ENCODE results near the gene RPL10A.
A peak's percentile ranks its signal among the peaks of the same experiment; 100 is the strongest.

Gene RPL10A

GRCh38 chr6:35468181-35468979 is at the start of gene RPL10A:
Gene RPL10A, plus strand, starts transcription at chr6:35468401. Its CDS starts 34 bp downstream, at chr6:35468435.
- TF ChIP-seq, protein P1, sequence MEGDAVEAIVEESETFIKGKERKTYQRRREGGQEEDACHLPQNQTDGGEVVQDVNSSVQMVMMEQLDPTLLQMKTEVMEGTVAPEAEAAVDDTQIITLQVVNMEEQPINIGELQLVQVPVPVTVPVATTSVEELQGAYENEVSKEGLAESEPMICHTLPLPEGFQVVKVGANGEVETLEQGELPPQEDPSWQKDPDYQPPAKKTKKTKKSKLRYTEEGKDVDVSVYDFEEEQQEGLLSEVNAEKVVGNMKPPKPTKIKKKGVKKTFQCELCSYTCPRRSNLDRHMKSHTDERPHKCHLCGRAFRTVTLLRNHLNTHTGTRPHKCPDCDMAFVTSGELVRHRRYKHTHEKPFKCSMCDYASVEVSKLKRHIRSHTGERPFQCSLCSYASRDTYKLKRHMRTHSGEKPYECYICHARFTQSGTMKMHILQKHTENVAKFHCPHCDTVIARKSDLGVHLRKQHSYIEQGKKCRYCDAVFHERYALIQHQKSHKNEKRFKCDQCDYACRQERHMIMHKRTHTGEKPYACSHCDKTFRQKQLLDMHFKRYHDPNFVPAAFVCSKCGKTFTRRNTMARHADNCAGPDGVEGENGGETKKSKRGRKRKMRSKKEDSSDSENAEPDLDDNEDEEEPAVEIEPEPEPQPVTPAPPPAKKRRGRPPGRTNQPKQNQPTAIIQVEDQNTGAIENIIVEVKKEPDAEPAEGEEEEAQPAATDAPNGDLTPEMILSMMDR (IDR thresholded peaks at IDR 0.05; ENCODE audit: low read depth, low read length), result peak; percentile 97
- peak; percentile 98 for DNase-seq (ENCODE audit: low read depth in 2 of 2)
- peak within 1 kb of the TSS; percentile 81 to 94 for H3K4me3 ChIP-seq (replicated peaks in 1 of 2; ENCODE audit: low read depth in 2 of 2, low read length in 2 of 2)

DNA sequence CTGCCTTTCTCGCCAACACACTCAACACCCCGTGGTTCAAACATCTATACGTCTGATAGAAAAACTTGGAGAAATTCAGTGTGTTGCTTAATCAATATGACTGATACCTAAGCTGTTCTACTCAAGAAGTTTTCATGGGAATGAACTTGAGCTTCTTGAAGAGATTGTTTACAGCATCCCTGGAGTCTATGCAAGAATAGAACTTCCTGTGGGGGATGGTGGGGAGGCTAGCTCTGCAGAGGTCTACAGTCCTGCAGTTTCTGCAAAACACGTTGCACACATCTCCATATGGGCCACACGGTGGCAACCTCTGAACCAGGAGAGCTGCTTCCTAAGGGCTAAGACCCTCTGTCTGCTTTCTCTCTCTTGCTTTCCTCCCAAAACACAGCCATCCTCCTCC is 48.8 kb upstream of the RPL10A start:
- TF ChIP-seq, protein P1 (IDR thresholded peaks at IDR 0.05; ENCODE audit: low read depth, low read length), result peak; percentile 39
- no peak overlapping the region for H3K4me3 ChIP-seq (replicated peaks in 1 of 2; ENCODE audit: low read depth in 2 of 2, low read length in 2 of 2)
- DNase-seq (ENCODE audit: low read depth in 2 of 2), result peak; percentile 65 to 81

GRCh38 chr6:35419961-35420360 is 48.2 kb upstream of the RPL10A start:
- no peak overlapping the region for H3K4me3 ChIP-seq (replicated peaks in 1 of 2; ENCODE audit: low read depth in 2 of 2, low read length in 2 of 2)
- TF ChIP-seq, protein P1 (IDR thresholded peaks at IDR 0.05; ENCODE audit: low read depth, low read length), result no peak
- DNase-seq (ENCODE audit: low read depth in 2 of 2), result no peak

GRCh38 chr6:35425284-35425683 is 42.9 kb upstream of the RPL10A start:
- DNase-seq (ENCODE audit: low read depth in 2 of 2), result peak; percentile 89 to 96
- no peak overlapping the region for H3K4me3 ChIP-seq (replicated peaks in 1 of 2; ENCODE audit: low read depth in 2 of 2, low read length in 2 of 2)
- TF ChIP-seq, protein P1 (IDR thresholded peaks at IDR 0.05; ENCODE audit: low read depth, low read length), result no peak

DNA sequence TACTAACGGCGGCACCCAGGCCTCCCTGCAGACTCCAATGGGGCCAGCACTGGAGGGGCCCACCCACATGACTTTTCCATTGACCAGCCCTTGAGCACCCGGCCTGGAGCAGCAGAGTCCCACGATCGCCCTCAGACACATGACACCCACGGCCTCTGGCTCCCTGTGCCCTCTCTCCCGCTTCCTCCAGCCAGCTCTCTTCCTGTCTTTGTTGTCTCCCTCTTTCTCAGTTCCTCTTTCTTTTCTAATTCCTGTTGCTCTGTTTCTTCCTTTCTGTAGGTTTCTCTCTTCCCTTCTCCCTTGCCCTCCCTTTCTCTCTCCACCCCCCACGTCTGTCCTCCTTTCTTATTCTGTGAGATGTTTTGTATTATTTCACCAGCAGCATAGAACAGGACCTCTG is 42.1 kb upstream of the RPL10A start:
- TF ChIP-seq, protein P1 (IDR thresholded peaks at IDR 0.05; ENCODE audit: low read depth, low read length), result no peak
- peak in 1 of 2 donors; percentile 7 for DNase-seq (ENCODE audit: low read depth in 2 of 2)
- no peak overlapping the region for H3K4me3 ChIP-seq (replicated peaks in 1 of 2; ENCODE audit: low read depth in 2 of 2, low read length in 2 of 2)

DNA sequence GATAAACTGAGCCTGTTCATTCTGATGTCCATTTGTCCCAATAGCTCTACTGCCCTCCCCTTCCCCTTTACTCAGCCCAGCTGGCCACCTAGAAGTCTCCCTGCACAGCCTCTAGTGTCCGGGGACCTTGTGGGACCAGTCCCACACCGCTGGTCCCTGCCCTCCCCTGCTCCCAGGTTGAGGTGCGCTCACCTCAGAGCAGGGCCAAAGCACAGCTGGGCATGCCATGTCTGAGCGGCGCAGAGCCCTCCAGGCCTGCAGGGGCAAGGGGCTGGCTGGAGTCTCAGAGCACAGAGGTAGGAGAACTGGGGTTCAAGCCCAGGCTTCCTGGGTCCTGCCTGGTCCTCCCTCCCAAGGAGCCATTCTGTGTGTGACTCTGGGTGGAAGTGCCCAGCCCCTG is 40.8 kb upstream of the RPL10A start:
- TF ChIP-seq, protein P1 (IDR thresholded peaks at IDR 0.05; ENCODE audit: low read depth, low read length), result no peak
- DNase-seq (ENCODE audit: low read depth in 2 of 2), result no peak
- H3K4me3 ChIP-seq (replicated peaks in 1 of 2; ENCODE audit: low read depth in 2 of 2, low read length in 2 of 2), result no peak overlapping the region
